Esophagus muscularis mucosa (tissue), 4 donors: Measurements from ENCODE around the gene UTS2B. TPM values are rescaled to one million over a fixed set of nuclear protein-coding genes. Genes with fewer than 3 reads are reported as not detected.

ENCODE experiments used
- DNase-seq: peaks from one replicate; pipeline ENCODE4 v3.0.0-alpha.2; 2017; ENCODE audit errors: extremely low spot score
- H3K27ac ChIP-seq, 4 donors: fragments of 200-600 bp; sonication (generic); replicated peaks in 1 of 4; 1 replicate in 3 of 4; 2 replicates in 1 of 4; pipeline ENCODE4 v1.5.1; 2016 to 2019; ENCODE audit warnings: mild to moderate bottlenecking in 1 of 4
- H3K27me3 ChIP-seq, 4 donors: fragments of 200-600 bp; sonication (generic); one replicate each; pipeline versions ENCODE4 v1.5.1 to v1.6.0; 2016 to 2019
- H3K36me3 ChIP-seq, 4 donors: fragments of 200-600 bp; sonication (generic); one replicate each; pipeline ENCODE4 v1.5.1; 2016 to 2019
- H3K4me1 ChIP-seq, 4 donors: fragments of 200-600 bp; sonication (generic); one replicate each; pipeline ENCODE4 v1.5.1; 2016 to 2019
- H3K4me3 ChIP-seq, 4 donors: fragments of 200-600 bp; sonication (generic); 1 replicate in 2 of 4; 2 replicates in 2 of 4; pipeline ENCODE4 v1.5.1; 2016 to 2019; ENCODE audit warnings: mild to moderate bottlenecking in 4 of 4, moderate library complexity in 1 of 4
- H3K9me3 ChIP-seq, 4 donors: fragments of 200-600 bp; sonication (generic); 1 replicate in 3 of 4; 2 replicates in 1 of 4; pipeline ENCODE4 v1.5.1; 2016 to 2019
- CTCF ChIP-seq, 3 experiments: fragments of 200-600 bp in 2 of 3; fragments of 450-650 bp in 1 of 3; sonication (generic) in 2 of 3; IDR thresholded peaks; one replicate each; pipeline ENCODE4 v1.5.1; 2017 to 2019; ENCODE audit warnings: antibody characterized with exemption in 3 of 3, mild to moderate bottlenecking in 2 of 3, moderate library complexity in 1 of 3
- EP300 ChIP-seq: sonication (generic); formaldehyde crosslinking; IDR thresholded peaks from one replicate; pipeline ENCODE4 v1.6.1; 2017; ENCODE audit warnings: antibody characterized with exemption
- POLR2A ChIP-seq: fragments of 450-650 bp; IDR thresholded peaks from one replicate; pipeline ENCODE4 v1.6.1; 2017; ENCODE audit warnings: antibody characterized with exemption, moderate library complexity, mild to moderate bottlenecking, low read depth
- POLR2AphosphoS5 ChIP-seq, 2 donors: sonication (generic); formaldehyde crosslinking; IDR thresholded peaks; one replicate each; pipeline ENCODE4 v1.6.1; 2017; ENCODE audit warnings: antibody characterized with exemption in 2 of 2
- WGBS: methylation state at CpG from one replicate; pipeline ENCODE4 v1.1.5; 2018; 5-methylcytosine and 5-hydroxymethylcytosine counted together
- intact Hi-C: fragments of 100-400 bp; cut with DNase I; formaldehyde crosslinking; loops from one replicate; pipeline ENCODE4 v1.15.1; 2023
- total RNA-seq, 4 donors: library from RNA; depleted of rRNA; stranded (reverse); fragments of >200 nt; gene quantifications; one replicate each; pipeline versions ENCODE4 v1.1.0 to v1.2.1, GENCODE V29; 2016

The UTS2B gene
- total RNA-seq, 4 donors from 2014 or later, result 0.65 to 1.2 TPM; not detected in 2

- Histone ChIP-seq H3K27ac (no peak overlapping the region), H3K27me3 (no peaks in the 10 kb centered on the region), H3K36me3 (no peaks in the 10 kb centered on the region), H3K4me1 (no peaks in the 10 kb centered on the region), H3K9me3 (no peaks in the 10 kb centered on the region), H3K4me3 (no peak overlapping the region)
- TF ChIP-seq POLR2A (no peak), CTCF (IDR thresholded peaks at IDR 0.05) (no peak), EP300 (no peak), POLR2AphosphoS5 (IDR thresholded peaks at IDR 0.05) (no peak)
- intact Hi-C loops, result no loop called here
- 86% methylated on average over 5 of the region's 5 CpGs for WGBS
- no peak for DNase-seq
Observed at GRCh38 chr3:191314109-191314728, 16.1 kb downstream of the UTS2B start.

GRCh38 chr3:191313296-191313695, 17.0 kb downstream of the UTS2B start:
- intact Hi-C loops, result no loop called here
- no peak for DNase-seq
- no peaks in the 10 kb centered on the region for H3K36me3 ChIP-seq
- 83% methylated on average over 2 of the region's 2 CpGs for WGBS
- H3K27me3 ChIP-seq, result no peaks in the 10 kb centered on the region
- H3K27ac ChIP-seq, result no peak overlapping the region
- TF ChIP-seq POLR2A (no peak), POLR2AphosphoS5 (IDR thresholded peaks at IDR 0.05) (no peak), EP300 (no peak), CTCF (IDR thresholded peaks at IDR 0.05) (no peak)
- no peaks in the 10 kb centered on the region for H3K4me1 ChIP-seq
- H3K9me3 ChIP-seq, result no peaks in the 10 kb centered on the region
- H3K4me3 ChIP-seq, result no peak overlapping the region

DNA sequence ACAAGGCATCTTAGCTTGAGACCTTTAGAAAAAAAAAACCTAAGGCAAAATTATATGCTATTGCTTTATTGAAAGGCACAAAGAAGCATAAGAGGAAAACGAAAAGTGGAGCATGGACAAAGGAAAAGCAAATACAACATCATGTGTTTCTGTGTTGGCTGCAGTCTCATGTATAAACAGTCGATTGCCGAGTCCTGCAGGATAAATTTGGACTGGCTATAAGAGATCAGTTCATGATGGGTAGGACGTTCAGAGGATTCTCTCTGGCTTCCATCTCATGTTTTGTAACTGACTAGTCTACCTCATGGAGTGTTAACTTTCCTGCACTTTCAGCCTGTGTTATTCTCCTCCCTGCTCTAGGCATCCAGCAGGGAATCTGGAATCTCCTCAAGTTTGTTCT, 23.0 kb downstream of the UTS2B start:
- Histone ChIP-seq H3K4me3 (no peak overlapping the region), H3K36me3 (no peaks in the 10 kb centered on the region), H3K27ac (no peak overlapping the region), H3K4me1 (peaks cover 0 to 14% (median 4%) of the 10 kb centered on the region in 4 donors), H3K9me3 (no peaks in the 10 kb centered on the region), H3K27me3 (no peaks in the 10 kb centered on the region)
- intact Hi-C loops, result no loop called here
- 59% methylated on average over 4 of the region's 4 CpGs for WGBS
- DNase-seq, result no peak
- TF ChIP-seq EP300 (no peak), POLR2AphosphoS5 (IDR thresholded peaks at IDR 0.05) (no peak), POLR2A (no peak), CTCF (IDR thresholded peaks at IDR 0.05) (no peak)

- no peak for TF ChIP-seq POLR2A
- DNase-seq, result no peak
Observed at GRCh38 chr3:191306428-191306827, 23.9 kb downstream of the UTS2B start.

GRCh38 chr3:191303596-191303995, 26.7 kb downstream of the UTS2B start:
- Histone ChIP-seq H3K4me1 (peaks cover 0 to 14% (median 4%) of the 10 kb centered on the region in 4 donors), H3K36me3 (no peaks in the 10 kb centered on the region), H3K27ac (no peak overlapping the region), H3K4me3 (no peak overlapping the region), H3K9me3 (no peaks in the 10 kb centered on the region), H3K27me3 (no peaks in the 10 kb centered on the region)
- DNase-seq, result no peak
- intact Hi-C loops, result no loop called here
- TF ChIP-seq POLR2A (no peak), POLR2AphosphoS5 (IDR thresholded peaks at IDR 0.05) (no peak), CTCF (IDR thresholded peaks at IDR 0.05) (no peak), EP300 (no peak)
- 82% methylated on average over 3 of the region's 3 CpGs for WGBS

More at GRCh38 chr3:191306428-191306827, 23.9 kb downstream of the UTS2B start:
- H3K36me3 ChIP-seq, result no peaks in the 10 kb centered on the region
- 71% methylated on average over 4 of the region's 4 CpGs for WGBS
- no peak overlapping the region for H3K27ac ChIP-seq
- no peak overlapping the region for H3K4me3 ChIP-seq
- H3K27me3 ChIP-seq, result no peaks in the 10 kb centered on the region
- no peaks in the 10 kb centered on the region for H3K9me3 ChIP-seq
- intact Hi-C loops, result no loop called here
- peaks cover 0 to 14% (median 4%) of the 10 kb centered on the region in 4 donors for H3K4me1 ChIP-seq
